ENCODE measurements around the gene NFYA. TPM values are rescaled to one million over a fixed set of nuclear protein-coding genes. Genes with fewer than 3 reads are reported as not detected.

Gene NFYA
- total RNA-seq, 2 experiments from 2014 or later = 26.7 to 27.3 TPM

- Histone ChIP-seq H3K36me3 (ENCODE audit: insufficient read depth, low read length) (no peaks in the 10 kb centered on the region), H3K27ac (ENCODE audit: low read depth in 1 of 2, low read length in 2 of 2) (no peak overlapping the region), H3K4me1 (ENCODE audit: insufficient read depth, low read length) (no peaks in the 10 kb centered on the region), H3K9me3 (ENCODE audit: control insufficient read depth in 1 of 2, insufficient read depth in 1 of 2, low read length in 2 of 2) (no peaks in the 10 kb centered on the region), H3K27me3 (ENCODE audit: control insufficient read depth in 1 of 2, insufficient read depth in 2 of 2, low read length in 2 of 2) (no peaks in the 10 kb centered on the region), H3K4me3 (ENCODE audit: low read length) (no peak overlapping the region)
- intact Hi-C loops (cut with DNase I, micrococcal nuclease) = loop anchor here in 1 of 2 experiments (10.0 kb wide), 1 partner anchor 1172 kb away; no protein-coding TSS in a partner anchor
- Mint-ChIP-seq H3K27me3 (no peaks in the 10 kb centered on the region), H3K27ac (no peak overlapping the region), H3K9me3 (no peaks in the 10 kb centered on the region), H3K4me1 (ENCODE audit: low read depth) (peaks cover 6% of the 10 kb centered on the region), H3K4me3 (no peak overlapping the region), H3K36me3 (ENCODE audit: low read depth) (no peaks in the 10 kb centered on the region)
- ATAC-seq (ENCODE audit: poor library complexity) (no peak), DNase-seq (no peak)
- ChIA-PET POLR2A (interaction anchor here (1.2 kb wide), 1 partner anchor 9 kb away, joined by 3 read pairs; no protein-coding TSS in a partner anchor), CTCF (interaction anchor here (1.2 kb wide), 1 partner anchor 9 kb away, joined by 6 read pairs; no protein-coding TSS in a partner anchor)
- TF ChIP-seq, protein P1, sequence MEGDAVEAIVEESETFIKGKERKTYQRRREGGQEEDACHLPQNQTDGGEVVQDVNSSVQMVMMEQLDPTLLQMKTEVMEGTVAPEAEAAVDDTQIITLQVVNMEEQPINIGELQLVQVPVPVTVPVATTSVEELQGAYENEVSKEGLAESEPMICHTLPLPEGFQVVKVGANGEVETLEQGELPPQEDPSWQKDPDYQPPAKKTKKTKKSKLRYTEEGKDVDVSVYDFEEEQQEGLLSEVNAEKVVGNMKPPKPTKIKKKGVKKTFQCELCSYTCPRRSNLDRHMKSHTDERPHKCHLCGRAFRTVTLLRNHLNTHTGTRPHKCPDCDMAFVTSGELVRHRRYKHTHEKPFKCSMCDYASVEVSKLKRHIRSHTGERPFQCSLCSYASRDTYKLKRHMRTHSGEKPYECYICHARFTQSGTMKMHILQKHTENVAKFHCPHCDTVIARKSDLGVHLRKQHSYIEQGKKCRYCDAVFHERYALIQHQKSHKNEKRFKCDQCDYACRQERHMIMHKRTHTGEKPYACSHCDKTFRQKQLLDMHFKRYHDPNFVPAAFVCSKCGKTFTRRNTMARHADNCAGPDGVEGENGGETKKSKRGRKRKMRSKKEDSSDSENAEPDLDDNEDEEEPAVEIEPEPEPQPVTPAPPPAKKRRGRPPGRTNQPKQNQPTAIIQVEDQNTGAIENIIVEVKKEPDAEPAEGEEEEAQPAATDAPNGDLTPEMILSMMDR (IDR thresholded peaks at IDR 0.05) = no peak
Observed at GRCh38 chr6:41036601-41037000, 36.2 kb upstream of the NFYA start.

- no peaks in the 10 kb centered on the region for H3K36me3 ChIP-seq (ENCODE audit: insufficient read depth, low read length)
- ChIA-PET CTCF (interaction anchor here (1.0 to 1.2 kb wide), 2 partner anchors 9 kb away, joined by 4 to 6 read pairs; no protein-coding TSS in a partner anchor), POLR2A (interaction anchor here (1.2 kb wide), 1 partner anchor 9 kb away, joined by 3 read pairs; no protein-coding TSS in a partner anchor)
- intact Hi-C loops (cut with DNase I, micrococcal nuclease) = loop anchor here in 1 of 2 experiments (10.0 kb wide), 1 partner anchor 1173 kb away; no protein-coding TSS in a partner anchor
- Mint-ChIP-seq H3K27ac (no peak overlapping the region), H3K27me3 (no peaks in the 10 kb centered on the region), H3K4me3 (no peak overlapping the region), H3K36me3 (ENCODE audit: low read depth) (no peaks in the 10 kb centered on the region), H3K9me3 (no peaks in the 10 kb centered on the region), H3K4me1 (ENCODE audit: low read depth) (peaks cover 6% of the 10 kb centered on the region)
- no peak for DNase-seq
- H3K27me3 ChIP-seq (ENCODE audit: control insufficient read depth in 1 of 2, insufficient read depth in 2 of 2, low read length in 2 of 2) = no peaks in the 10 kb centered on the region
- H3K27ac ChIP-seq (ENCODE audit: low read depth in 1 of 2, low read length in 2 of 2) = no peak overlapping the region
- H3K4me3 ChIP-seq (ENCODE audit: low read length) = no peak overlapping the region
- no peaks in the 10 kb centered on the region for H3K9me3 ChIP-seq (ENCODE audit: control insufficient read depth in 1 of 2, insufficient read depth in 1 of 2, low read length in 2 of 2)
- ATAC-seq (ENCODE audit: poor library complexity) = no peak
- TF ChIP-seq, protein P1 (IDR thresholded peaks at IDR 0.05) = no peak
- H3K4me1 ChIP-seq (ENCODE audit: insufficient read depth, low read length) = no peaks in the 10 kb centered on the region
Observed at GRCh38 chr6:41037107-41037900, 35.5 kb upstream of the NFYA start.

GRCh38 chr6:41038205-41038604 lies 34.6 kb upstream of the NFYA start:
- no peak overlapping the region for H3K27ac Mint-ChIP-seq
- Histone ChIP-seq H3K27me3 (ENCODE audit: control insufficient read depth in 1 of 2, insufficient read depth in 2 of 2, low read length in 2 of 2) (no peaks in the 10 kb centered on the region), H3K4me3 (ENCODE audit: low read length) (no peak overlapping the region), H3K27ac (ENCODE audit: low read depth in 1 of 2, low read length in 2 of 2) (no peak overlapping the region), H3K36me3 (ENCODE audit: insufficient read depth, low read length) (no peaks in the 10 kb centered on the region), H3K4me1 (ENCODE audit: insufficient read depth, low read length) (no peaks in the 10 kb centered on the region), H3K9me3 (ENCODE audit: control insufficient read depth in 1 of 2, insufficient read depth in 1 of 2, low read length in 2 of 2) (no peaks in the 10 kb centered on the region)
- DNase-seq (no peak), ATAC-seq (ENCODE audit: poor library complexity) (no peak)
- no peaks in the 10 kb centered on the region for H3K27me3 Mint-ChIP-seq
- peaks cover 4% of the 10 kb centered on the region for H3K36me3 Mint-ChIP-seq (ENCODE audit: low read depth)
- H3K9me3 Mint-ChIP-seq = no peaks in the 10 kb centered on the region
- ChIA-PET CTCF (interaction anchor here (0.9 to 1.0 kb wide), 2 partner anchors 10 kb away, joined by 4 to 5 read pairs; no protein-coding TSS in a partner anchor), POLR2A (no interaction called here)
- H3K4me3 Mint-ChIP-seq = no peak overlapping the region
- peaks cover 6% of the 10 kb centered on the region for H3K4me1 Mint-ChIP-seq (ENCODE audit: low read depth)
- intact Hi-C loops (cut with DNase I, micrococcal nuclease) = loop anchor here in 1 of 2 experiments (10.0 kb wide), 1 partner anchor 1173 kb away; no protein-coding TSS in a partner anchor
- TF ChIP-seq, protein P1 (IDR thresholded peaks at IDR 0.05) = no peak
